OCI-LY7 (cell line): ENCODE measurements around the gene SPTAN1.

Source experiments
- EZH2phosphoT487 ChIP-seq: fragments of 200-600 bp; sonication (generic); IDR thresholded peaks from 2 replicates; pipeline ENCODE4 v1.6.1; 2018; ENCODE audit warnings: low read depth, borderline replicate concordance, mild to moderate bottlenecking, mixed run types, antibody characterized with exemption, low read length, moderate library complexity, mixed read lengths
- TF ChIP-seq, protein P1 (sequence below): fragments of 200-600 bp; sonication (generic); conservative IDR thresholded peaks from 2 replicates; pipeline ENCODE4 v1.5.1; 2014; ENCODE audit warnings: mild to moderate bottlenecking, antibody characterized with exemption, low read length, moderate library complexity, mixed read lengths

DNA sequence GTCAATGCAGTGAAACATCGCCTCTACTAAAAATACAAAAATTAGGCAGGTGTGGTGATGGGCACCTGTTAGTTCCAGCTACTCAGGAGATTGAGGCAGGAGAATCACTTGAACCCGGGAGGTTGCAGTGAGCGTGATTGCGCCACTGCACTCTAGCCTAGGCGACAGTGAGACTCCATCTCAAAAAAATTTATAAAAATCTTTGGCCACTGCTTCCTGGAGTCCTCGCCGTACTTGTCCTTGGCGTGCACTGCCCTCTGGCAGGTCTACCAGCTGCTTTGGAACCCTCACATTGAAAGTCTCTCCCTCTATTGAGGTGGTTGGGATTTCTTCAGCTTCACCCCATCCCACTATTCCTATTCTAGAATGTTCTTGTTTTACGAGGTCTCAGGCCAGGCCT lies 79.2 kb downstream of the SPTAN1 start:
- no peak for TF ChIP-seq EZH2phosphoT487
- TF ChIP-seq, protein P1, sequence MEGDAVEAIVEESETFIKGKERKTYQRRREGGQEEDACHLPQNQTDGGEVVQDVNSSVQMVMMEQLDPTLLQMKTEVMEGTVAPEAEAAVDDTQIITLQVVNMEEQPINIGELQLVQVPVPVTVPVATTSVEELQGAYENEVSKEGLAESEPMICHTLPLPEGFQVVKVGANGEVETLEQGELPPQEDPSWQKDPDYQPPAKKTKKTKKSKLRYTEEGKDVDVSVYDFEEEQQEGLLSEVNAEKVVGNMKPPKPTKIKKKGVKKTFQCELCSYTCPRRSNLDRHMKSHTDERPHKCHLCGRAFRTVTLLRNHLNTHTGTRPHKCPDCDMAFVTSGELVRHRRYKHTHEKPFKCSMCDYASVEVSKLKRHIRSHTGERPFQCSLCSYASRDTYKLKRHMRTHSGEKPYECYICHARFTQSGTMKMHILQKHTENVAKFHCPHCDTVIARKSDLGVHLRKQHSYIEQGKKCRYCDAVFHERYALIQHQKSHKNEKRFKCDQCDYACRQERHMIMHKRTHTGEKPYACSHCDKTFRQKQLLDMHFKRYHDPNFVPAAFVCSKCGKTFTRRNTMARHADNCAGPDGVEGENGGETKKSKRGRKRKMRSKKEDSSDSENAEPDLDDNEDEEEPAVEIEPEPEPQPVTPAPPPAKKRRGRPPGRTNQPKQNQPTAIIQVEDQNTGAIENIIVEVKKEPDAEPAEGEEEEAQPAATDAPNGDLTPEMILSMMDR = no peak
